Left ventricle myocardium inferior (tissue), 1 donor: ENCODE data around the gene FGD4. TPM values are rescaled to one million over a fixed set of nuclear protein-coding genes. Genes with fewer than 3 reads are reported as not detected.

Experiments used
- DNase-seq: peaks from one replicate; pipeline ENCODE4 v3.0.0-alpha.2; 2020
- H3K27ac ChIP-seq: fragments of 200-600 bp; replicated peaks from 2 replicates; pipeline ENCODE4 v1.8.0; 2021
- H3K27me3 ChIP-seq: fragments of 200-600 bp; 2 replicates; pipeline ENCODE4 v1.8.0; 2021; ENCODE audit warnings: low read depth
- H3K36me3 ChIP-seq: fragments of 200-600 bp; 2 replicates; pipeline ENCODE4 v1.8.0; 2021
- H3K4me1 ChIP-seq: fragments of 200-600 bp; 2 replicates; pipeline ENCODE4 v1.8.0; 2021
- H3K4me3 ChIP-seq: fragments of 200-600 bp; 2 replicates; pipeline ENCODE4 v1.8.0; 2021; ENCODE audit warnings: mild to moderate bottlenecking, moderate library complexity
- H3K9me3 ChIP-seq: fragments of 200-600 bp; replicated peaks from 2 replicates; pipeline ENCODE4 v1.8.0; 2021
- intact Hi-C: fragments of 100-400 bp; cut with micrococcal nuclease; formaldehyde crosslinking; loops from one replicate; pipeline ENCODE4 v1.11.0; 2022
- total RNA-seq: library from RNA; stranded (reverse); fragmentation: NEBNext Ultra II Directional; extraction: Animal tissue kit (Norgen Biotek cat#: 25700); gene quantifications from one replicate; pipeline ENCODE4 v1.2.1, GENCODE V29; 2021
- TF ChIP-seq, protein P1 (sequence below): fragments of 200-600 bp; IDR thresholded peaks from 2 replicates; pipeline ENCODE4 v1.8.0; 2021; ENCODE audit warnings: antibody characterized with exemption, mild to moderate bottlenecking, borderline replicate concordance
- donor health status: DM: no; HTN: yes; CAD: no; lungs with severe emphysema.

FGD4 gene
- total RNA-seq, 1 donor from 2014 or later = 30.5 TPM

DNA sequence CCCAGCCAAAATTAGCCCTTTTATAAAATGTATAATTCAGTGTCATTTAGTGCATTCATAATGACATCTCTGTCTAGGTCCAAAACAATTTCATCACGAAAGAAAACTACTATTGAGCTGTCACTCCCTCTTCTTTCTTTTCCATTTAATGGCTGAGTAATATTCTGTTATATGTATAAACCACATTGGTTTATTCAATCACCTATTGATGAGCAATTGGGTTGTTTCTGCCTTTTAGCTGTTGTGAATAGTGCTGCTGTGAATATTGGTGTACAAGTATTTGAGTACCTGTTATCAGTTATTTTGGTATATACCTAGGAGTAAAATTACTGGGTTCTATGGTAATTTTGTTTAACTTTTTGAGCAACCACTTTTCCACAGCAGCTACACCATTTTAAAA is 287.0 kb downstream of the FGD4 start:
- Histone ChIP-seq H3K9me3 (no peaks in the 10 kb centered on the region), H3K36me3 (no peaks in the 10 kb centered on the region), H3K27ac (no peak overlapping the region), H3K4me1 (peaks cover 13% of the 10 kb centered on the region), H3K27me3 (no peaks in the 10 kb centered on the region), H3K4me3 (no peak overlapping the region)
- DNase-seq = no peak
- TF ChIP-seq, protein P1, sequence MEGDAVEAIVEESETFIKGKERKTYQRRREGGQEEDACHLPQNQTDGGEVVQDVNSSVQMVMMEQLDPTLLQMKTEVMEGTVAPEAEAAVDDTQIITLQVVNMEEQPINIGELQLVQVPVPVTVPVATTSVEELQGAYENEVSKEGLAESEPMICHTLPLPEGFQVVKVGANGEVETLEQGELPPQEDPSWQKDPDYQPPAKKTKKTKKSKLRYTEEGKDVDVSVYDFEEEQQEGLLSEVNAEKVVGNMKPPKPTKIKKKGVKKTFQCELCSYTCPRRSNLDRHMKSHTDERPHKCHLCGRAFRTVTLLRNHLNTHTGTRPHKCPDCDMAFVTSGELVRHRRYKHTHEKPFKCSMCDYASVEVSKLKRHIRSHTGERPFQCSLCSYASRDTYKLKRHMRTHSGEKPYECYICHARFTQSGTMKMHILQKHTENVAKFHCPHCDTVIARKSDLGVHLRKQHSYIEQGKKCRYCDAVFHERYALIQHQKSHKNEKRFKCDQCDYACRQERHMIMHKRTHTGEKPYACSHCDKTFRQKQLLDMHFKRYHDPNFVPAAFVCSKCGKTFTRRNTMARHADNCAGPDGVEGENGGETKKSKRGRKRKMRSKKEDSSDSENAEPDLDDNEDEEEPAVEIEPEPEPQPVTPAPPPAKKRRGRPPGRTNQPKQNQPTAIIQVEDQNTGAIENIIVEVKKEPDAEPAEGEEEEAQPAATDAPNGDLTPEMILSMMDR = no peak
- intact Hi-C loops = no loop called here

DNA sequence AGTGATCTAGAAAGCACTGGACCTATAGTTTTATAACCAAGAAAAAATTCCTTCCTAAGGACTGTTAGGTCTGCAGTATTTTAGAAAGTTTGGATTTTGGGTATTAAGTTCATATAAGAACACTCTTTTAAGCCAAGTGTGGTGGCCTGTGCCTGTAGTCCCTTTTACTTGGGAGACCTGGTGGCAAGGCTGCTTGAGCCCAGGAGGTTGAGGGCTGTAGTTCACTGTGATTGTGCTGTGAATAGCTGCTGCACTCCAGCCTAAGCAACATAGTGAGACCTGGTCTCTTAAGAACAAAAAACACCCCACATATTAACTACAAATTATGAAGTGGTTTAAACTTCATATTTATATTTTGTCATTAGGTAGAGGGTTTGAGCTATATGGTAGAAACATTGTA is 289.4 kb downstream of the FGD4 start:
- Histone ChIP-seq H3K4me3 (no peak overlapping the region), H3K36me3 (no peaks in the 10 kb centered on the region), H3K27me3 (no peaks in the 10 kb centered on the region), H3K9me3 (no peaks in the 10 kb centered on the region), H3K27ac (no peak overlapping the region), H3K4me1 (peaks cover 28% of the 10 kb centered on the region)
- TF ChIP-seq, protein P1 = no peak
- intact Hi-C loops = no loop called here
- DNase-seq = no peak

DNA sequence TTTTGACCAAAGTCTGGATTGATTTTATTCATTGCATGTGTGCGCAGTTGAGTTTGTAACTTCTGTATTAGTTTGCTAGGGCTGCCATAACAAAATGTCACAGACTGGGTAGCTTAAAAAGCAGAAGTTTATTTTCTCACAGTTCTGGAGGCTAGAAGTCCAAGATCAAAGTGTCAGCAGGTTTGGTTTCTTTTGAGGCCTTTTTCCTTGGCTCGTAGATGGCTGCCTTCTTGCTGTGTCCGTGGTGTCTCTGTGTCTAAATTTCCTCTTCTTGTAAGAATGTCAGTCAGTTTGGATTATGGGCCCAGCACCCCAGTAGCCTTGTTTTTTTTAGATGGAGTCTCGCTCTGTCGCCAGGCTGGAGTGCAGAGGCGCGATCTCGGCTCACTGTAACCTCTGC is 291.6 kb downstream of the FGD4 start:
- TF ChIP-seq, protein P1 = no peak
- no peak for DNase-seq
- intact Hi-C loops = no loop called here
- Histone ChIP-seq H3K4me1 (peaks cover 31% of the 10 kb centered on the region), H3K36me3 (no peaks in the 10 kb centered on the region), H3K4me3 (no peak overlapping the region), H3K27ac (no peak overlapping the region), H3K9me3 (peaks cover 8% of the 10 kb centered on the region), H3K27me3 (no peaks in the 10 kb centered on the region)

DNA sequence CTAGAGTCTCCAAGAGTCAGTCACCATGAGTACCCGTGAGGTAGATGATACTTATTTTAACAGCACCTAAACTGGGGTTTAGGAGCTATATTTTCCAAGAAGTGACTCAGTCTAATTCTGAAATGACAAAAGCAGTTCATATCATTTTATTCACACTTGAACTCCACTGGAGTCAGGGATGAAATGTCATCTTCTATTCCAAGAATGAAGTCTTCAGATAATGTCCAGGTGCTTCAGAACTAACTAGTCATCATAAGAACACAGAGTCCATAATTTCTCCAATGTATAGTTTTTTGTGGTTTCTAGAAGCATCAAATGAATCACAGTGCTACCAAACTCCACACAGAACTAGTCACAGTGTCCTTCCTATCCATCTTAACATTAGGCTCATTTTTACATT is 293.0 kb downstream of the FGD4 start:
- TF ChIP-seq, protein P1 = no peak

DNA sequence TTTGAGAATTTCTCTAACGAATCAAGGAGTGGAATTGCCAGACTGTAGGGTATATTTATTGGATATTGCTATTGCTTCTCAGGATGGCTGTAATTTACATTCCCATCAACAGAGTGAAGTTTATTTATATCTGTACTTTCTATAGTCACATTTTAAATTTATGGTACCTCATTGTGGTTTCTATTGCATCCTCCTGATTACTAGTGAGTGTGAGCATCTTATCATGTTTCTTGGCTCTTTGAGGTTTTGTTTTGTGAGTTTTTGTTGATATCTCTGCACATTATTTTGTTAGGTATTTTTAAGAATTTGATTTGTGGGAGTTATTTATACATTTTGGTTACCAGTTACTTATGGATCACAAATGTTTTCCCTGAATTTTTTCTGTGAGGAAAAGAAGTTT is 293.7 kb downstream of the FGD4 start:
- no peaks in the 10 kb centered on the region for H3K27me3 ChIP-seq
- no peaks in the 10 kb centered on the region for H3K36me3 ChIP-seq
- H3K27ac ChIP-seq = no peak overlapping the region
- DNase-seq = no peak
- H3K4me3 ChIP-seq = no peak overlapping the region
- H3K9me3 ChIP-seq = peaks cover 8% of the 10 kb centered on the region
- peaks cover 31% of the 10 kb centered on the region for H3K4me1 ChIP-seq
- TF ChIP-seq, protein P1 = no peak
- intact Hi-C loops = no loop called here

More for the DNA sequence above, 293.0 kb downstream of the FGD4 start:
- H3K4me1 ChIP-seq = peaks cover 31% of the 10 kb centered on the region
- intact Hi-C loops = no loop called here
- DNase-seq = no peak
- no peaks in the 10 kb centered on the region for H3K36me3 ChIP-seq
- no peaks in the 10 kb centered on the region for H3K27me3 ChIP-seq
- no peak overlapping the region for H3K27ac ChIP-seq
- H3K9me3 ChIP-seq = peaks cover 8% of the 10 kb centered on the region
- no peak overlapping the region for H3K4me3 ChIP-seq
